ENCODE measurements around the gene SCAF11. TPM values are rescaled to one million over a fixed set of nuclear protein-coding genes. Genes with fewer than 3 reads are reported as not detected.

Gene SCAF11
- total RNA-seq, 1 donor from 2014 or later = 35.7 TPM

DNA sequence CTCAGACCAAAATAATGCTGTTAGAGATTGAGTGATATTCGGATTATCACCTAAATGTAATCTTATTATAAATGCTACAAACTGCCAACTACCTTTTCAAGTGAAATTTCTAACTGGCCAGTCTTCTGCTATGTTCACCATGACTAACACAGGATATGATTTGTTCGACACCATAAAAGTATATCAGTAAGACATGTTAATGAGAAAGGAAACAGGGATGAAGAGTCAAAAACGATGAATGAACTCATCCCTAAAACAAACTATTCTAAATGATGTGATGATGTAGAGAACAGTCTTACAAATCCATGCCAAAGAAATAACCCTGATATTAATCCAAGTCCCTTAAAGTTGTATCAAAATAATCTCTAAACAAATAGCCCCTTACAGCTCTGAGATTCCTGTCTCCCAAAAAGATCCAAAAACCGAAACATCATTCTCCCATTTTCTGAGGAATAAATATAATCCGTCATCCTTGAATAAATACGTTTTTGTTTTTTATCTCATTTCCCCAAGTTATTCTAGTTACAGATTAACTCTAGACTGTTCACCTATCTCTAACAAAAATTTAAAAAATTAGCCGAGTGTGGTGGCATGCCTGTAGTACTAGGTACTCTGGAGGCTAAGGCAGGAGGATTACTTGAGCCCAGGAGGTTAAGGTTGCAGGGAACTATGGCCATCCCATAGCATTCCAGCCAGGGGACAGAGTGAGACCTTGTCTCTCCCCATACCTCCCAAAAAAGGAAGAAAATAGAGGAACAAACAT, 9.1 kb downstream of the SCAF11 start:
- no peak overlapping the region for H3K27ac ChIP-seq
- DNase-seq (ENCODE audit: low spot score in 2 of 2) = no peak
- H3K27me3 ChIP-seq = no peaks in the 10 kb centered on the region
- TF ChIP-seq, protein P1, sequence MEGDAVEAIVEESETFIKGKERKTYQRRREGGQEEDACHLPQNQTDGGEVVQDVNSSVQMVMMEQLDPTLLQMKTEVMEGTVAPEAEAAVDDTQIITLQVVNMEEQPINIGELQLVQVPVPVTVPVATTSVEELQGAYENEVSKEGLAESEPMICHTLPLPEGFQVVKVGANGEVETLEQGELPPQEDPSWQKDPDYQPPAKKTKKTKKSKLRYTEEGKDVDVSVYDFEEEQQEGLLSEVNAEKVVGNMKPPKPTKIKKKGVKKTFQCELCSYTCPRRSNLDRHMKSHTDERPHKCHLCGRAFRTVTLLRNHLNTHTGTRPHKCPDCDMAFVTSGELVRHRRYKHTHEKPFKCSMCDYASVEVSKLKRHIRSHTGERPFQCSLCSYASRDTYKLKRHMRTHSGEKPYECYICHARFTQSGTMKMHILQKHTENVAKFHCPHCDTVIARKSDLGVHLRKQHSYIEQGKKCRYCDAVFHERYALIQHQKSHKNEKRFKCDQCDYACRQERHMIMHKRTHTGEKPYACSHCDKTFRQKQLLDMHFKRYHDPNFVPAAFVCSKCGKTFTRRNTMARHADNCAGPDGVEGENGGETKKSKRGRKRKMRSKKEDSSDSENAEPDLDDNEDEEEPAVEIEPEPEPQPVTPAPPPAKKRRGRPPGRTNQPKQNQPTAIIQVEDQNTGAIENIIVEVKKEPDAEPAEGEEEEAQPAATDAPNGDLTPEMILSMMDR (IDR thresholded peaks at IDR 0.05) = no peak
- H3K36me3 ChIP-seq = no peaks in the 10 kb centered on the region
- H3K9me3 ChIP-seq = no peaks in the 10 kb centered on the region
- no peak overlapping the region for H3K4me3 ChIP-seq
- H3K4me1 ChIP-seq = peaks cover 8 to 38% of the 10 kb centered on the region in 2 donors
- intact Hi-C loops (cut with DNase I) = loop anchor here (10.0 kb wide), 1 partner anchor 314 kb away; no protein-coding TSS in a partner anchor

DNA sequence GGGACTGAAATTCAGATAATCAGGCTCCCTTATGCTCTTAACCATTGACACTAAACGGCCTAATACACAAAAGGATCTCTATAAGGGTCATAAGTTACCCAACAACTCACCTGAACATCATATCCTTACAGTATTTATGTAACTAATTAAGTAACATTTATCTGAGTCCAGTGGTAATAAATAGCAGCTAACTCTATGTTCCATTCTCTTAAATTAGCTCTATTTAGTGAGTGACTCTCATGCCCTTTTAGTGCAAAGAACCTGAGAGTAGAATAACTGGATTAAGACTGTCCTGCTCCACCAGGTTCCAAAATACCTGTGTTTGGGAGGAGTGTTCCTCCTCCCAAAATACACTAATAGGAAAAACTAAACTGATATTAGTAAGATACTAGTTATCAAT, 9.8 kb downstream of the SCAF11 start:
- Histone ChIP-seq H3K27me3 (no peaks in the 10 kb centered on the region), H3K36me3 (no peaks in the 10 kb centered on the region), H3K4me1 (peaks cover 8 to 36% of the 10 kb centered on the region in 2 donors), H3K4me3 (no peak overlapping the region), H3K27ac (no peak overlapping the region), H3K9me3 (no peaks in the 10 kb centered on the region)
- DNase-seq (ENCODE audit: low spot score in 2 of 2) = no peak
- TF ChIP-seq, protein P1 (IDR thresholded peaks at IDR 0.05) = no peak
- intact Hi-C loops (cut with DNase I) = loop anchor here (10.0 kb wide), 1 partner anchor 314 kb away; no protein-coding TSS in a partner anchor

DNA sequence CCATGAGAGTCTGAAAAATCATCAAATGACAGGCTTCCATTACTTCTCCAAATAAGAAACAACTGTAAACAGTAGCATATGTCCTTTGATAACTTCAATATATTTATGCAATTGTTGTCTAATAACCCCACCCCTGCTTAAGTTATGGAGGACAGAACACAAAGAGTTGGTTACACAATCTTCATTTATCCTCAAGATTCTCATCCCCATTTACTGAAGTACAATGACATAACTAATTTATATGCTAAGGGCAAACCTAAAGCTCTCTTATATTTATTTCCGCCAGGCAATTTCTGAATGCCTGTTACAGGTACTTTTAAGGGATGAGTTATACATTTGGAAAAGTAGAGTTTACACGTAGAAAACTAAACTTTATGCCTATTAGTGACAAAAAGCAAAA, 12.3 kb downstream of the SCAF11 start:
- H3K4me1 ChIP-seq = peaks cover 5 to 36% of the 10 kb centered on the region in 2 donors
- TF ChIP-seq, protein P1 (IDR thresholded peaks at IDR 0.05) = no peak
- no peaks in the 10 kb centered on the region for H3K27me3 ChIP-seq
- H3K27ac ChIP-seq = no peak overlapping the region
- H3K4me3 ChIP-seq = no peak overlapping the region
- DNase-seq (ENCODE audit: low spot score in 2 of 2) = no peak
- no peaks in the 10 kb centered on the region for H3K36me3 ChIP-seq
- intact Hi-C loops (cut with DNase I) = no loop called here
- no peaks in the 10 kb centered on the region for H3K9me3 ChIP-seq

DNA sequence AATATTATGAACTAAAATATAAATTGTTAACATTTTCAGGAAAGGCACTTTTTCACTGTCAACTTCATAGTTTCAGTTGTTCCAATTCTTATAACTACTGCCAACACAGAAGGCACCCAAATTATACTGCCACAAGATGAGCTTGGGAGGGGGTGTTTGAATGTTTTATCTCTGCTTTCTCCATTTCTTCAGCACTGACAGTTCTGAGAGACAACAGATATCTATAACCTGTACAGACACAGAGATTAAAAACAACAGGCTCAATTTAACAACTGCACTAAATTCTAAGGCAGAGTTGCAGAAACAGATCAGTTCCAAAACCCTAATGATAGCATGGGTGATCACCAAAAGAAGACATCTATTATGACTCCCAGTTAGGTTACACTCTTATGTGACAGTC, 12.8 kb downstream of the SCAF11 start:
- H3K4me3 ChIP-seq = no peak overlapping the region
- H3K36me3 ChIP-seq = no peaks in the 10 kb centered on the region
- H3K27ac ChIP-seq = no peak overlapping the region
- no peaks in the 10 kb centered on the region for H3K9me3 ChIP-seq
- no peak for DNase-seq (ENCODE audit: low spot score in 2 of 2)
- TF ChIP-seq, protein P1 (IDR thresholded peaks at IDR 0.05) = no peak
- H3K4me1 ChIP-seq = peaks cover 5 to 33% of the 10 kb centered on the region in 2 donors
- intact Hi-C loops (cut with DNase I) = no loop called here
- no peaks in the 10 kb centered on the region for H3K27me3 ChIP-seq

DNA sequence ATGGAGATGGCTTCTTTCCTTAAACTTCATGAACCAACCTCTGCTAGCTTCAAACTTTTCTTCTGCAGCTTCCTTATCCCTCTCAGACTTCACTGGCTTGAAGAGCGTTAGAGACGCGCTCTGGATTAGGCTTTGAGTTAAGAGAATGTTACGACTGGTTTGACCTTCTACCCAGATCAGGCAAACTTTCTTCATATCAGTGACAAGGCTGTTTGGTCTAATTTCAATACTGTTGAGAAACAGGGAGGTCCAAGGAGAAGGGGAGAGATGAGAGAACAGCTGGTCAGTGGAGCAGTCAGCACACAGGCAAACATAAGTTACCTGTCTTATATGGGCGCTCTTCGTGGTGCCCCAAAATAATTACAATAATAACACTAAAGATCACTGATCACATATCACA, 14.9 kb downstream of the SCAF11 start:
- intact Hi-C loops (cut with DNase I) = no loop called here
- no peaks in the 10 kb centered on the region for H3K36me3 ChIP-seq
- no peak overlapping the region for H3K4me3 ChIP-seq
- TF ChIP-seq, protein P1 (IDR thresholded peaks at IDR 0.05) = no peak
- H3K4me1 ChIP-seq = peaks cover 3 to 52% of the 10 kb centered on the region in 2 donors
- no peaks in the 10 kb centered on the region for H3K27me3 ChIP-seq
- no peak for DNase-seq (ENCODE audit: low spot score in 2 of 2)
- H3K9me3 ChIP-seq = no peaks in the 10 kb centered on the region
- no peak overlapping the region for H3K27ac ChIP-seq
